HEK293 (cell line): ENCODE results near the gene METTL26.
A peak's percentile ranks its signal among the peaks of the same experiment; 100 is the strongest.

Source experiments
- CTCF ChIA-PET: fragments of 350-600 bp; formaldehyde crosslinking; extraction: SDS; loops from one replicate; lab custom pipeline; 2021; ENCODE audit warnings: antibody characterized with exemption; lab: Yijun Ruan, JAX
- POLR2A ChIA-PET: fragments of 300-600 bp; formaldehyde crosslinking; extraction: SDS; loops from one replicate; lab custom pipeline; 2020; ENCODE audit warnings: antibody characterized with exemption, inconsistent platforms; lab: Yijun Ruan, JAX
- H3K27ac ChIP-seq: fragments of 200-500 bp; sonication (Bioruptor generic); 2 replicates; pipeline ENCODE4 v1.5.1; 2014; ENCODE audit warnings: low read depth, low read length, control low read depth, inconsistent platforms; ENCODE audit errors: extremely low read depth
- H3K36me3 ChIP-seq, 2 experiments: fragments of 200-500 bp in 1 of 2; sonication (Bioruptor generic) in 1 of 2; 1 replicate in 1 of 2; 2 replicates in 1 of 2; pipeline ENCODE4 v1.5.1; 2014 to 2017; ENCODE audit warnings: inconsistent platforms in 2 of 2, low read length in 2 of 2; ENCODE audit not compliant: control insufficient read depth in 2 of 2, insufficient read depth in 1 of 2
- H3K4me1 ChIP-seq: fragments of 200-500 bp; sonication (Bioruptor generic); 2 replicates; pipeline ENCODE4 v1.5.1; 2014; ENCODE audit warnings: mild to moderate bottlenecking, low read length, inconsistent platforms; ENCODE audit not compliant: control insufficient read depth, insufficient read depth
- H3K4me3 ChIP-seq: 2 replicates; pipeline ENCODE4 v1.5.1; 2011; ENCODE audit warnings: low read depth, mild to moderate bottlenecking, control low read depth, low read length, moderate library complexity
- H3K9me3 ChIP-seq: fragments of 200-500 bp; sonication (Bioruptor generic); 2 replicates; pipeline ENCODE4 v1.5.1; 2014; ENCODE audit warnings: low read depth, low read length, inconsistent platforms; ENCODE audit not compliant: control insufficient read depth, insufficient read depth
- FEZF1 ChIP-seq: fragments of 450-650 bp; formaldehyde crosslinking; IDR thresholded peaks from 2 replicates; pipeline ENCODE4 v1.5.1; 2016; ENCODE audit warnings: missing biosample characterization, missing genetic modification characterization
- IKZF3 ChIP-seq: fragments of 450-650 bp; IDR thresholded peaks from 2 replicates; pipeline ENCODE4 v1.5.0; 2018; ENCODE audit warnings: missing biosample characterization, mild to moderate bottlenecking, missing genetic modification characterization, moderate library complexity
- KLF1 ChIP-seq: fragments of 450-650 bp; formaldehyde crosslinking; IDR thresholded peaks from 2 replicates; pipeline ENCODE4 v1.5.1; 2016; ENCODE audit warnings: missing biosample characterization, missing genetic modification characterization
- PRDM2 ChIP-seq: fragments of 450-650 bp; formaldehyde crosslinking; IDR thresholded peaks from 2 replicates; pipeline ENCODE4 v1.5.1; 2016; ENCODE audit warnings: missing biosample characterization, missing genetic modification characterization, borderline replicate concordance
- SETDB1 ChIP-seq: IDR thresholded peaks from one replicate; pipeline ENCODE4 v1.6.1; 2017; ENCODE audit warnings: mild to moderate bottlenecking, low read length, moderate library complexity, mixed read lengths; ENCODE audit not compliant: insufficient read length
- ZBTB1 ChIP-seq: fragments of 450-650 bp; formaldehyde crosslinking; IDR thresholded peaks from 2 replicates; pipeline ENCODE4 v1.5.1; 2016; ENCODE audit warnings: missing biosample characterization, missing genetic modification characterization
- ZBTB21 ChIP-seq: fragments of 450-650 bp; formaldehyde crosslinking; IDR thresholded peaks from 2 replicates; pipeline ENCODE4 v1.5.1; 2017; ENCODE audit warnings: missing biosample characterization, missing genetic modification characterization
- ZEB2 ChIP-seq: fragments of 450-650 bp; formaldehyde crosslinking; IDR thresholded peaks from 2 replicates; pipeline ENCODE4 v1.5.1; 2016; ENCODE audit warnings: missing biosample characterization, missing genetic modification characterization
- ZFP37 ChIP-seq: fragments of 450-650 bp; formaldehyde crosslinking; IDR thresholded peaks from 2 replicates; pipeline ENCODE4 v1.5.1; 2016; ENCODE audit warnings: missing biosample characterization, missing genetic modification characterization
- ZFP69B ChIP-seq: fragments of 450-650 bp; formaldehyde crosslinking; IDR thresholded peaks from 2 replicates; pipeline ENCODE4 v1.5.1; 2016; ENCODE audit warnings: missing biosample characterization, missing genetic modification characterization
- ZNF211 ChIP-seq: fragments of 450-650 bp; formaldehyde crosslinking; IDR thresholded peaks from 2 replicates; pipeline ENCODE4 v1.5.1; 2016; ENCODE audit warnings: low read depth, missing biosample characterization, missing genetic modification characterization
- ZNF311 ChIP-seq: fragments of 450-650 bp; formaldehyde crosslinking; IDR thresholded peaks from 2 replicates; pipeline ENCODE4 v1.5.1; 2017; ENCODE audit warnings: missing biosample characterization, missing genetic modification characterization, borderline replicate concordance
- ZNF37A ChIP-seq: fragments of 450-650 bp; IDR thresholded peaks from 2 replicates; pipeline ENCODE4 v1.5.1; 2018; ENCODE audit warnings: missing biosample characterization, missing genetic modification characterization
- ZNF560 ChIP-seq: fragments of 450-650 bp; formaldehyde crosslinking; IDR thresholded peaks from 2 replicates; pipeline ENCODE4 v1.5.1; 2017; ENCODE audit warnings: missing biosample characterization, missing genetic modification characterization, borderline replicate concordance
- ZNF600 ChIP-seq: fragments of 450-650 bp; formaldehyde crosslinking; IDR thresholded peaks from 2 replicates; pipeline ENCODE4 v1.5.1; 2016; ENCODE audit warnings: missing biosample characterization, missing genetic modification characterization
- ZNF610 ChIP-seq: fragments of 450-650 bp; formaldehyde crosslinking; IDR thresholded peaks from 2 replicates; pipeline ENCODE4 v1.5.1; 2016; ENCODE audit warnings: missing biosample characterization, missing genetic modification characterization, borderline replicate concordance
- ZNF677 ChIP-seq: fragments of 450-650 bp; IDR thresholded peaks from 2 replicates; pipeline ENCODE4 v1.5.0; 2018; ENCODE audit warnings: missing biosample characterization, mild to moderate bottlenecking, missing genetic modification characterization, moderate library complexity
- TF ChIP-seq, protein P1 (sequence below): fragments of 450-650 bp; formaldehyde crosslinking; IDR thresholded peaks from 2 replicates; pipeline ENCODE4 v1.5.1; 2016; ENCODE audit warnings: missing biosample characterization, missing genetic modification characterization
- TF ChIP-seq, protein P2 (sequence below): fragments of 450-650 bp; formaldehyde crosslinking; IDR thresholded peaks from 2 replicates; pipeline ENCODE4 v1.5.1; 2017; ENCODE audit warnings: missing biosample characterization, missing genetic modification characterization
- TF ChIP-seq, protein P3 (sequence below): fragments of 450-650 bp; formaldehyde crosslinking; IDR thresholded peaks from 2 replicates; pipeline ENCODE4 v1.5.1; 2016; ENCODE audit warnings: missing biosample characterization, missing genetic modification characterization

Gene METTL26

DNA sequence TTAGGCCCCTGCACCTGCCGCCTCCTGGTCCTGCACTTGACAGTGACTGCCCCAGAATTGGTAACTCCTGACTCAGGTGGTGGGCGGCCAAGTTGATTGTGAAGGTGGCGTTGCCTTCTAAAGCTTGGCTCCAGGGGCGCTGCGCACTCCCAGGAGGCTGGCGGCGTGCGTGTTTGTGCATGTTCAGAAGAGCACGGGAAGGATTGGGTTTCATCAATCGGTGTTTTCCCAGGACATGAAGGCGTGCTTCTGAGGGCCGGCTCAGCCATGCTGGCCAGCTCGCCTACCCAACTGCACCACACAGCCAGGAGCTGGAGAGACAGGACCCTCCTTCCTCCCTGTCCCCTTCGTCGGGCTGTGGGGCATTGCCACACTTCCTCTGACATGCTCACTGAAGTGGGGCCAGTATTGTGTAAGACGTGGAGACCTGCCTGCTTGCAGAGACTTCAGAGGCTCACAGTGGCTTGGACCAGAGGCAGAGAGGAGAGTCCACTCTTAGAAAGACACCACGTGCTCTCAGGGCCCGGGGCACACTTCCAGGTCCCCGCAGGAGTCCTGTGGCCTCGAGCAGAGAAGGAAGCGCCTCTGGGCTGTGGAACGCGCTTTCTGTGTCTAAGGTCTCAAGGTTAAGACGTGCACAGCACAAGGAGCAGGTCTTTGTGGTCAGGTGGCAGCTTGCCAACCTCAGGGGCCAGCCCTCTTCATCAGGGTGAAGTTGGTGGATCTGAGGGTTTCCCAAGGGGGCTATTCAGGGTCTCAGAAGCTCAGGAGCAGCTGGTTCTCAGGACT, 43.4 kb downstream of the METTL26 start (continued):
- TF ChIP-seq FEZF1 (tag by site-specific recombination) (no peak), ZNF560 (tag by site-specific recombination) (no peak), ZBTB21 (tag by site-specific recombination) (no peak), PRDM2 (tag by site-specific recombination) (no peak), SETDB1 (no peak), ZNF211 (tag by site-specific recombination) (no peak), KLF1 (no peak; the same call in 1 of the 2 replicates)
- TF ChIP-seq, protein P1, sequence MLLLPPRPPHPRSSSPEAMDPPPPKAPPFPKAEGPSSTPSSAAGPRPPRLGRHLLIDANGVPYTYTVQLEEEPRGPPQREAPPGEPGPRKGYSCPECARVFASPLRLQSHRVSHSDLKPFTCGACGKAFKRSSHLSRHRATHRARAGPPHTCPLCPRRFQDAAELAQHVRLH (tag by site-specific recombination): no peak
- TF ChIP-seq, protein P2, sequence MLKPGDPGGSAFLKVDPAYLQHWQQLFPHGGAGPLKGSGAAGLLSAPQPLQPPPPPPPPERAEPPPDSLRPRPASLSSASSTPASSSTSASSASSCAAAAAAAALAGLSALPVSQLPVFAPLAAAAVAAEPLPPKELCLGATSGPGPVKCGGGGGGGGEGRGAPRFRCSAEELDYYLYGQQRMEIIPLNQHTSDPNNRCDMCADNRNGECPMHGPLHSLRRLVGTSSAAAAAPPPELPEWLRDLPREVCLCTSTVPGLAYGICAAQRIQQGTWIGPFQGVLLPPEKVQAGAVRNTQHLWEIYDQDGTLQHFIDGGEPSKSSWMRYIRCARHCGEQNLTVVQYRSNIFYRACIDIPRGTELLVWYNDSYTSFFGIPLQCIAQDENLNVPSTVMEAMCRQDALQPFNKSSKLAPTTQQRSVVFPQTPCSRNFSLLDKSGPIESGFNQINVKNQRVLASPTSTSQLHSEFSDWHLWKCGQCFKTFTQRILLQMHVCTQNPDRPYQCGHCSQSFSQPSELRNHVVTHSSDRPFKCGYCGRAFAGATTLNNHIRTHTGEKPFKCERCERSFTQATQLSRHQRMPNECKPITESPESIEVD (tag by site-specific recombination): no peak

- Histone ChIP-seq H3K27ac (no peak overlapping the region), H3K4me3 (no peak overlapping the region)
- POLR2A ChIA-PET: interaction anchor here (1.0 kb wide), 1 partner anchor 10 kb away, joined by 5 read pairs; no protein-coding TSS in a partner anchor
Observed at GRCh38 chr16:591892-592517, 44.1 kb downstream of the METTL26 start.

GRCh38 chr16:591231-591630, 44.9 kb downstream of the METTL26 start:
- H3K36me3 ChIP-seq: peaks cover 0 to 3% of the 10 kb centered on the region in 2 experiments; a peak in 1 of 3 replicates
- H3K27ac ChIP-seq: no peak overlapping the region
- H3K4me1 ChIP-seq: peaks cover 14% of the 10 kb centered on the region
- POLR2A ChIA-PET: interaction anchor here (1.4 kb wide), 1 partner anchor 22 kb away, joined by 4 read pairs; no protein-coding TSS in a partner anchor
- TF ChIP-seq, protein P3, sequence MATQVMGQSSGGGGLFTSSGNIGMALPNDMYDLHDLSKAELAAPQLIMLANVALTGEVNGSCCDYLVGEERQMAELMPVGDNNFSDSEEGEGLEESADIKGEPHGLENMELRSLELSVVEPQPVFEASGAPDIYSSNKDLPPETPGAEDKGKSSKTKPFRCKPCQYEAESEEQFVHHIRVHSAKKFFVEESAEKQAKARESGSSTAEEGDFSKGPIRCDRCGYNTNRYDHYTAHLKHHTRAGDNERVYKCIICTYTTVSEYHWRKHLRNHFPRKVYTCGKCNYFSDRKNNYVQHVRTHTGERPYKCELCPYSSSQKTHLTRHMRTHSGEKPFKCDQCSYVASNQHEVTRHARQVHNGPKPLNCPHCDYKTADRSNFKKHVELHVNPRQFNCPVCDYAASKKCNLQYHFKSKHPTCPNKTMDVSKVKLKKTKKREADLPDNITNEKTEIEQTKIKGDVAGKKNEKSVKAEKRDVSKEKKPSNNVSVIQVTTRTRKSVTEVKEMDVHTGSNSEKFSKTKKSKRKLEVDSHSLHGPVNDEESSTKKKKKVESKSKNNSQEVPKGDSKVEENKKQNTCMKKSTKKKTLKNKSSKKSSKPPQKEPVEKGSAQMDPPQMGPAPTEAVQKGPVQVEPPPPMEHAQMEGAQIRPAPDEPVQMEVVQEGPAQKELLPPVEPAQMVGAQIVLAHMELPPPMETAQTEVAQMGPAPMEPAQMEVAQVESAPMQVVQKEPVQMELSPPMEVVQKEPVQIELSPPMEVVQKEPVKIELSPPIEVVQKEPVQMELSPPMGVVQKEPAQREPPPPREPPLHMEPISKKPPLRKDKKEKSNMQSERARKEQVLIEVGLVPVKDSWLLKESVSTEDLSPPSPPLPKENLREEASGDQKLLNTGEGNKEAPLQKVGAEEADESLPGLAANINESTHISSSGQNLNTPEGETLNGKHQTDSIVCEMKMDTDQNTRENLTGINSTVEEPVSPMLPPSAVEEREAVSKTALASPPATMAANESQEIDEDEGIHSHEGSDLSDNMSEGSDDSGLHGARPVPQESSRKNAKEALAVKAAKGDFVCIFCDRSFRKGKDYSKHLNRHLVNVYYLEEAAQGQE (tag by site-specific recombination): no peak
- TF ChIP-seq ZFP69B (tag by site-specific recombination) (no peak), ZFP37 (tag by site-specific recombination) (no peak), ZBTB1 (no peak), ZNF37A (no peak), IKZF3 (tag by site-specific recombination) (no peak), ZNF311 (no peak), ZNF600 (tag by site-specific recombination) (no peak; the same call in 1 of the 2 replicates), ZEB2 (tag by site-specific recombination) (no peak)
- TF ChIP-seq, protein P1 (tag by site-specific recombination): no peak
- no peak overlapping the region for H3K4me3 ChIP-seq
- H3K9me3 ChIP-seq: no peaks in the 10 kb centered on the region
- CTCF ChIA-PET: interaction anchor here (0.7 kb wide), 1 partner anchor 493 kb away, joined by 5 read pairs; no protein-coding TSS in a partner anchor

More at GRCh38 chr16:591892-592517, 44.1 kb downstream of the METTL26 start:
- TF ChIP-seq ZNF677 (tag by site-specific recombination) (peak; percentile 3; the same call in 1 of the 2 replicates), ZNF610 (tag by site-specific recombination) (no peak)
- Histone ChIP-seq H3K36me3 (peaks cover 0 to 8% of the 10 kb centered on the region in 2 experiments; a peak in 1 of 3 replicates), H3K9me3 (no peaks in the 10 kb centered on the region), H3K4me1 (peaks cover 14% of the 10 kb centered on the region)
- CTCF ChIA-PET: interaction anchor here (1.5 kb wide), 1 partner anchor 10 kb away, joined by 4 read pairs; no protein-coding TSS in a partner anchor
